CD4-positive, alpha-beta T cell treated with Interleukin-4 for 4 hours (primary cell): Measurements from ENCODE around the gene RASGEF1B.
"Not testable (repeated sequence)": the region's sequence is repeated elsewhere in the genome, so short reads cannot be mapped to it uniquely, and the experiment has no call there.

Source experiments
- DNase-seq: peaks from one replicate; pipeline ENCODE4 v3.0.0-alpha.2; 2020

Gene RASGEF1B

DNA sequence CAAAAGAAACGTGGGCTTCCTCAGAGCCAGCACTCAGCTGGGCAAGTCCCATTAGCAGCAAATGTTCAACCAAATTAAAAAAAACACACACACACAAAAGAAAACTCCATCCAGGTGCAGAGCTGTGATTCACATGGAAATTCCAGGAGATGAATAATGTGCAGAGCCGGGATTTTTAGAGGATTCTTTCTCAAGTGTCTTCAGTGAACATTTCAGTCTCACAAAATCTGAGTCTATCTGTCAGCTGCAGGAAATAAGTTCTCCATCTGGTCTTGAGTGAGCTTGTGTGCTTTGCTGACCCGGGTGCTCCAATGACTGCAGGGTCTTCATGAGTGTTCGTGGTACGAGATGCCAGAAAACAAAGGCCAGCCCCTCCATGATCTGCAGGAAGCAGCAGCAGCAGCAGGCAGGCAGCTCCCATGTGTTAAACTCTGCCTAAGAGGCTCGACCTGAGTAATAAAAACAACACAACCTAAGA is 44.3 kb downstream of the RASGEF1B start:
- no peak for DNase-seq

- DNase-seq, result no peak
Observed at GRCh38 chr4:81426770-81427289, 44.9 kb downstream of the RASGEF1B start.

DNA sequence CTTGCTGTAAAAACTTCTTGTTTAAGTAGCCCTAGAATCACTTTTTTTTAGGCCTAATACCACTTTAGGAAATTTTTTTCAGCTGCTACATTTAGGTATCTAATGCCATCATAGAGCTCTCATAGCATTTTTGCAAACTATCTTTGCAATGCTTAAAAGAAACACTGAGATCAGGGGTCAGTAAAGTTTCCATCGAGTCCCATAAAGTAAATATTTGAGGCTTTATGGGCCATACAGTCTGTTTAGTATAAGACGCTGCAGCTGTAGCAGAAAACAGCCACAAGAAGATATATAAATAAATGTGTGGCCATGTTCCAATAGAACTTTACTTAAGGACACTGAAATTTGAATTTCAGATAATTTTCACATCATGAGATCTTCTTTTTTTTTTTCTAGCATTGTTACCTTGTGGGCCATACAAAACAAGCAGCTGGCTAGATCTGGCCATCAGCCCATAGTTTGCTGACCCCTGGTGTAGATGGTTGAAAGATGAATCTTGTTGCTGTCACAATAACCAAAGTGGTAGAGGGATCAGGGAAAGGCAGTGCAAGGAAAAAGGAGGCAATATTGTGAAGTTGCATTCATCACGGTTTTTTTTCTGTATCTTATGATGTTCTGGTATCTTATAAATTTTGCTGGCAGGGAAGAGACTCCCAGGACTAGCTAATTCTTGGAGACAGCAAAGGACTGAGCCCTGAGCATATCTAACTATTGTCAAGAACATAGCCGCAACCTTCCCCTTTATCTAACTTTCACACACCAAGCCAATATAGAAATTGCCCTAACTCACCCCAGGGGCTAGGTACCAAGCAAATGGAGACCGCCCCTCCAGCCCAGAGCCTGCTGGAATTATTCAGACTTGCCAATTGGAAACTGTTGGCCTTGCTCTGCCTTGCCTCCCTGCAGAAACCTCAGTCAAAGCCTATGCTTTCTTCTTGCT is 46.6 kb downstream of the RASGEF1B start:
- no peak for DNase-seq

DNA sequence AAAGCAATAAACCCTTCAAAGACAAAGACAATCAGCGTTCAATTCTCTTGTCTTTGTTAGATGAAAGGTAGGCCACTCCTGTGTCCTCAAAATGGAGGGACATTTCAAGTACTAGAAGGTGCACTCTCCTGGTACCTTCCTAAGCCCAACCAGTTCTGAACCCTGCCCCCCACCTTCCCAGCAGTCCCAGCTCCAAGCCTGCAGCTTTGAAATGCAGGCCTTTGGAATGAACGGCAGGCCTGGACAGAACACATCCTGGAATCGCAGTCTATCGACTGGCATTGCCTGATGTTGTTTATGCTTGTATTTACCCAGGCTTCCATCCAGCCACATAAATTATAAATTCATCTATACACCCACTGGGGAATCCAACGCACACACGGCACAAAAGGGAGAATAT is 47.4 kb downstream of the RASGEF1B start:
- no peak for DNase-seq

DNA sequence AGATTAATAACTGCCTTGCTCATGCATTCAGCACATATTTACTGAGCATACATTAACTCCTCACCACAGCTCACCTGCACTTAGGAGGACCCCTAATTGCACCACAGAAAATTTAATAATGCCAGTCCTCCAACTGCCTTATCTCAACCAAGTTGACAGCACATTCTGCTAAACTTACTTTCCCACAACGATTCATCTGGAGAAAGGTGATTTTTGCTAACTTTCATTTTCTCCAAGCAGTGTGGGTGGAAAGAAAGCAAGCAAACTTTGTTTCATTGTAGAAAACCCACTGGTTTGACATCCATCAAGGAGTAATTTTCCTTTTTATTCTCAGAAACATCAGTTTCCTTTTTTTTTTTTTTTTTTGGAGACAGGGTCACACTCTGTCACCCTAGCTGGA is 49.1 kb downstream of the RASGEF1B start:
- DNase-seq, result no peak

GRCh38 chr4:81421346-81422218 is 50.1 kb downstream of the RASGEF1B start:
- peak; percentile 15 for DNase-seq

DNA sequence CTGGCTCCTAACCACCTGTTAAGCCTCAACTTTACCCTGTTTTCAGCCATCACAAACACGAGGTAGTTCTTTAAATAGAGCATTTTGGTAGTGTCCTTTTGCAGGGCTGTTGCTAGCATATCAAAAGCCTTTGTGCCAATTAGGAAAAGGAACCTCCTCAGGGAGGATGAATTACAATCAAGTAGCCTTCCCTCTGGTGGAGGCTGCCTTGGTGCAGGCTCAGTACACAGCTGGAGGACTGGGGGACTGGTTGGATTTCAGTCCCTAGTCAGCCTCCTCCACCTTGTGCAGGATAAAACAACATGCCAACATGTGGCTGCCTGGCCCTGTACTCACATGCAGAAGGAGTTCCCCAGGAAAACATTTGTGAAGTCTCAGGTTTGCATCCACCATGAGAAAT is 53.1 kb downstream of the RASGEF1B start:
- DNase-seq, result no peak

- DNase-seq, result no peak
Observed at GRCh38 chr4:81412946-81413495, 58.7 kb downstream of the RASGEF1B start.

DNA sequence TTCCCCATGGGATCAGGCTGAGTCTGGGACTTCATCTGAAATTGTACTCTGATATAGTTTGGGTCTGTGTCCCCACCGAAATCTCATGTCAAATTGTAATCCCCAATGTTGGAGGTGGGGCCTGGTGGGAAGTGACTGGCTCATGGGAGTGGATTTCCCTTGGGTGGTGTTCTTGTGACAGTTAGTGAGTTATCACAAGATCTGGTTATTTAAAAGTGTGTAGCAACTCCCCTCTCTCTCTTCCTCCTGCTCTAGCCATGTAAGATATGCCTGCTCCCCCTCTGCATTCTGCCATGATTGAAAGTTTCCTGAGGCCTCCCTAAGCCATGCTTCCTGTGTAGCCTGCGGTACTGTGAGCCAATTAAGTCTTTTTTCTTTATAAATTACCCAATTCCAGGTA is 61.0 kb downstream of the RASGEF1B start:
- DNase-seq, result no peak

- no peak for DNase-seq
Observed at GRCh38 chr4:81409836-81410235, 61.9 kb downstream of the RASGEF1B start.

DNA sequence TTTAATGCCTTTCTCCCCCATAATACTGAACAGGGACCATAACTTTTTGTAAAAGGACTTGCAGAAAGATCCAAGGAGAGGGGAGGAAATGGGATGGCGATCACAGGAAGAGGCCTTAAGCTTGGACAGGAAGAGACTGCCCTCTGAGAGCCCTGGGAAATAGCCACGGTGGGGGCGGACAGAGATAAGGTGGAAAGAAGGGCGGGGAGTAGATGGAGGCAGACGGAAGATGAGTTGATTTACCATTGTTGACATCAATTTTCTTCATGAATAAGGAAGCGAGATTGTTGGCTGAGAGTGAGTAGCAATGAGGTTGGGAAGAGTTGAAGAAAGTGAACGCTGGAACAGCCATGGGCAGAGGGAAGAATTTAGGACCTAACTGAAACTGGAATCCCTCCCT is 63.4 kb downstream of the RASGEF1B start:
- DNase-seq, result no peak

DNA sequence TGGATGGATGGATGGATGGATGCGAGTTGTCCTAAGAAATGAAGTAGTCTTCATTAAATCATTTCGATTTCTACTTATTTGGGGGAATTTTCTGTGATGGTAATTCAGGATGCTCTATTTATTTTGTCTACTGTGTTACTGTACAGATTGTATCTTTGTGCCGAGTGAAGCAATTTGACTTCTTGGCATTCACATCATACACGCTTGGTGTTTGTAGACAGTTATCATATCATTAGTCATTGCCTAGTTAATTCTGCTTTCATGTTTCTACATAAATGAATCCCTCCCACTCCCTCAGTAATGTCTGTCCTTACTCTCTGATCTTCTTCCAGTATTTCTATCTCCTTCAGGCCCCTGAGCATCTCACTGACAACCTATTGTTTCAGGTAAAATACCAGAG is 64.0 kb downstream of the RASGEF1B start:
- DNase-seq, result no peak

DNA sequence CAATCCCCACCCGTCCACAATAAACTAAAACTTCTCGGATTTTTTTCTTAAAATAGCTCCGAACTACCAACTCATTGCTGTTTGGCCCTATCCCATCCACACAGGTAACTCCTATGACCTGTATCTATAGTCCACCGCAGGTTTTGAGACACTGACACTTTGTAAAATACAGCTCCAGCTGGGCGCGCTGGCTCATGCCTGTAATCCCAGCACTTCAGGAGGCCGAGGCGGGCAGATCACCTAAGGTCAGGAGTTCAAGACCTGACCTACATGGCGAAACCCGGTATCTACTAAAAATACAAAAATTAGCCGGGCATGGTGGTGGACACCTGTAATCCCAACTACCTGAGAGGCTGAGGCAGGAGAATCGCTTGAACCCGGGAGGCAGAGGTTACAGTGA is 65.2 kb downstream of the RASGEF1B start:
- not testable (repeated sequence) for DNase-seq

DNA sequence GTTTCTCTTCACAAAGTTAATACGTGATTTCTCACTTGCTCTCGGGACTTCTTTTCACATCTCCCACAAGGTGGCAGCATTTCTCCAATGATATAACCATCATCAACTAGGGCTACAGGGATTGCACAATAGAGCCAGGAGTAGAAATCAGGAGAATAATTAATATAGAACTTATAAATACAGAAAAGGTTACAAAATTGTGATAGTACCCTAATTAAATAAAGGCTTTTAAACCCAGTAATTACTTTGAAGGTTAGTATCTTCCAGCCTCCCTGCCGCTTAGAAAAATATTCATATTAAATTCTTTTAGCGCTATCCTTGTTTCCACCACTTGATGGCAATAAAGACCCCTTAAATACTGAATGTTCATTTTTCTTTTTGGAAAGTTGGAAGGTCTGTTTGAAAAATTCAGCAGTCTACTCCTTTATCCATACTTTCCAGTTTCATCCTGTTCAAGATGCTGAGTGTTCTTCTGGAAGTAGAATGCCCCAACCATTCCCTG is 65.8 kb downstream of the RASGEF1B start:
- peak; percentile 70 for DNase-seq

DNA sequence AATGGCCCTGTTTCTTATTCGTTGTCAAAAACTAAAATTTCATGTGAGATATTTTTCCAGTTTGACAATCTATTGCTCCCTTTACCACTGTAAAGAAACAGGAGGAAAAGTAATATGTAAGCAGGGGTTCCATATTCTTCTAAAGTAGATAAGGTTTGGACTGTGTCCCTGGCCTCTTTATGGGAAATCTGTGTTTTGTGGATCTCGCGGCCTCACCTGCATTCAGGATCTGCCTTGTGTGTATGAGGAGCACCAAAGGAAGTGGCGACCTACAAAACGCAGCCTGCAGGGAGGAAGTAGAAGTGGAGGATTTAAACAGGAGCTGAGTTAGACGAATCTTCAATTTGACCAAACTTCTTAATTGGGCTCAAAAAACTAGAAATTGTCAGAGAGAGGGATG is 67.0 kb downstream of the RASGEF1B start:
- no peak for DNase-seq

DNA sequence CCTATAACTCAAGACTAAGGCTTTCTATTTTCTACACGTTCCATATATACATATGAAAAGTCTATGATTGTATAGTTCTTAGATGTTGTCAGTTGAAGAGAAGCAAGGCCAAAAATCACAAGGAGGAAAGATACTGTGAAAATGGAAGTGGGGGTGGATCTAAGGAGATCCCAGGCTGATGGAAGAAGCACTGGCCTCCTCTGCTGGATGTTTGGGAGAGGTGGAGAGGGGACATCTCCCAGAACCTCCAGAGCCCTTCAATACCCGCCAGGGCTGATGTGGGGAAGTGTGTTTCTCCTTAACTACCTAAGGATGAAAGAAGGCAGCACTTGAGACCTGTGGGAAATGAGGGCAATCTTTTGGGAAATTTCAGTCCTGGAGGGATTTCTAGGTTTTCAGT is 67.4 kb downstream of the RASGEF1B start:
- DNase-seq, result no peak

- DNase-seq, result no peak
Observed at GRCh38 chr4:81399306-81400086, 72.2 kb downstream of the RASGEF1B start.

DNA sequence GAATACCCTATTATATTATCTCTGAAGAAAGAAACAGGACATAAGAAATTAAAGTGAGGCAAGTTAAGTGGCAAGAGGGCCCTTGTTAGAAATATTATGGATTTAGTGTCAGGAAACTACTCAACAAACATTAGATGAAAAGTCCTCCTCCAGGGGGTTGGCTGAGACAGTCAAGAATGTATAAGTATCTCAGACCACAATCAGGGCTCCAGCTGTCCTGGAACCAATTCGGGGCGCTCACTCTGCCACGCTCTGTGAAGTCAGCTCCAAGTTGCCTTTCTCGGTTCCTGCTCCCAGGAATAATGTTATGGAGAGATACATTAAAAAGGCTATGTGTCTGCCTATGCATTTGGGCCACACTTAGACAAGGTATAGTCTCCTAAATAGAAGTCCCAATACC is 73.3 kb downstream of the RASGEF1B start:
- DNase-seq, result no peak

DNA sequence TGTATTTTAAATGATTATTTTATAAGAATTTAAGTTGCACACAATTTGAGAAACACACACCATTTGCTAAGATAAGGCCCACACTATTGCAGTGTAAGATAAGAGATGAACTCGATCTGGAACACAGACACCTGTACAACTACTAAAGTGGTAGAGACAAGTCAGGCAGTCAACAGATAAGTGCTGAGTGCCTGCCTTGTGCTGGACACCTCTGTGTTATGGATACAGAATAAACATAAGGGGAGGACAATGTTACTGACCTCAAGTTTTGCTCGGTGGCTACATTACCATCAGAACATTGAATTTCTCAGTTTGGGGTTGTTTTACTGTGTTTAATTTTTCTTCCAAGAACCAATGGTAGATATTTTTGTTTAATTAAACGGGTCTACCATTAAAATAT is 74.1 kb downstream of the RASGEF1B start:
- no peak for DNase-seq

GRCh38 chr4:81395239-81395638 is 76.5 kb downstream of the RASGEF1B start:
- DNase-seq, result no peak

DNA sequence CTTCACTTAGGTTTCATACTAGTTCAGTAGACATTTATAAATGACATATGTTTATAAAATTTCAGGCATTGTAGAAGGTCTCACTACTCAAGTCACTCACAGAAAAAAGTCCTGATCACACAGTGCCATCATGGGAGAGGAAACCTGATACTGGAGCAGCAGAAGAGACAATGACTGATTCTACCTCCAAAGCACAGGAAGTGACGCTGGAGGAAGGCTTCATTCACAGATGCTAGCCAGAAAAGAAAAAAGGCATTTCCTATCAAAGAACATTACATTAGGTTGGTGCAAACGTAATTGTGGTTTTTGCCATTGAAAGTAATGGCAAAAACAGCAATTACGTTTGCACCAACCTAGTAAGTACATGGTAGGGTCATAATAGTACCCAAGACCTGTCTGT is 79.5 kb downstream of the RASGEF1B start:
- no peak for DNase-seq

DNA sequence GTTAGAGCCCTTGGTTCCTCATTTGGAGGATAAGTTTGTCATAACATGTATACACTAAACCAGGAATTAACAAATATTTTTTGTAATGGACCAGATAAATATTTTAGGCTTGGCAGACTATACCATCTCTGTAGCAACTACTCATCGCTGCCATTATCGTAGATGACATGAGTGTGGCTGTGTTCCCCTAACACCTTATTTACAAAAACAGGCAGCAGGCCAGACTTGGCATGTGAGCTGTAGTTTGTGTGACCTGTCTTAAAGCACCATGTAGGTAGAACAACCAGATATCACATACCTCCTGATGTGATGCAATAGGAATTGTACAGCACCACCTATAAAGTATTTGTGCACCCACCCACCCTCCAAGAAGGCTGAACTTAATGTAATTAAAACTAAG is 82.0 kb downstream of the RASGEF1B start:
- DNase-seq, result no peak
